Measurements from ENCODE around the gene CXXC5. TPM values are rescaled to one million over a fixed set of nuclear protein-coding genes. Genes with fewer than 3 reads are reported as not detected.

CXXC5 gene
- total and polyA plus RNA-seq, 9 of the 15 experiments (the other 6 are each of a cell fraction or from before 2014, with no cell fraction given), result 1.9 to 123 (median 45.8) TPM

- ATAC-seq (peak; percentile 84), DNase-seq (ENCODE audit: extremely low read depth in 1 of 4, low spot score in 3 of 4) (peak; percentile 93 to 98 (median 95)), FAIRE-seq (peak; percentile 92)
- BruUV-seq (replicated peaks), result TSS peak; percentile 85
- Histone ChIP-seq H3K4me2 (ENCODE audit: insufficient read depth, low read length) (peak overlapping the region; percentile 92), H3K9me3 (replicated peaks; ENCODE audit: control insufficient read depth, insufficient read depth, low read depth, low read length) (no peaks in the 10 kb centered on the region), H3K27me3 (ENCODE audit: control insufficient read depth in 2 of 2, insufficient read depth in 2 of 2, low read length in 2 of 2) (no peaks in the 10 kb centered on the region), H3K4me1 (replicated peaks in 1 of 2; ENCODE audit: control insufficient read depth in 2 of 2, insufficient read depth in 2 of 2, low read length in 2 of 2) (peaks cover 74 to 84% of the 10 kb centered on the region in 2 experiments), H3K79me2 (ENCODE audit: control insufficient read depth, insufficient read depth, low read length) (peaks cover 99% of the 10 kb centered on the region), H3K9me1 (ENCODE audit: control insufficient read depth, insufficient read depth, low read length) (peaks cover 7% of the 10 kb centered on the region), H4K20me1 (replicated peaks; ENCODE audit: control insufficient read depth, insufficient read depth, low read length) (peaks cover 34% of the 10 kb centered on the region; the same call in 1 of the 2 replicates), H3K36me3 (ENCODE audit: control insufficient read depth, insufficient read depth, low read length) (peaks cover 62% of the 10 kb centered on the region; the same call in 2 of the 3 replicates), H3K27ac (ENCODE audit: extremely low read depth, low read depth, low read length) (peak overlapping the region; percentile 95), H3K4me3 (peak overlapping the region; percentile 39), H2AFZ (ENCODE audit: low read depth, low read length) (no peak overlapping the region), H3K9ac (ENCODE audit: insufficient read depth in 1 of 2, low read depth in 2 of 2, low read length in 2 of 2) (peak overlapping the region; percentile 82 to 92)
- under 1% methylated on average over 14 of the region's 23 CpGs for WGBS (ENCODE audit: insufficient coverage, low coverage, missing lambda C conversion rate)
- in situ Hi-C loops (cut with MboI) (no loop called here), intact Hi-C loops (cut with micrococcal nuclease) (loop anchor here (1.0 to 2.0 kb wide), 3 partner anchors 21 to 35 kb away; partner anchors contain the start of gene CXXC5)
- POLR2A ChIA-PET, result interaction anchor here (0.6 to 5.0 kb wide), 6 partner anchors 11 to 1804 kb away, joined by 3 to 33 read pairs (median 6); no protein-coding TSS in a partner anchor
- CTCF ChIA-PET (ENCODE audit: low intra/inter-chr PET ratio), result interaction anchor here (0.8 kb wide), 1 partner anchor 25 kb away, joined by 3 read pairs; no protein-coding TSS in a partner anchor
- TF ChIP-seq E2F8 (IDR thresholded peaks at IDR 0.05; ENCODE audit: low read depth, partially characterized antibody) (peak; percentile 44), NFRKB (IDR thresholded peaks at IDR 0.05; ENCODE audit: low read depth) (peak; percentile 25; the same call in 1 of the 2 replicates), YBX1 (IDR thresholded peaks at IDR 0.05) (no peak), EP400 (IDR thresholded peaks at IDR 0.05) (peak; percentile 86), ZNF274 (IDR thresholded peaks at IDR 0.05; ENCODE audit: borderline replicate concordance, low read depth, low read length) (peak; percentile 81), ZBTB7A (IDR thresholded peaks at IDR 0.05; ENCODE audit: borderline replicate concordance, control insufficient read depth, low read depth, low read length) (peak; percentile 98; the same call in 1 of the 2 replicates), CXXC5 (CRISPR knock-in tag; IDR thresholded peaks at IDR 0.05) (peak; percentile 94), NRF1 (conservative IDR thresholded peaks at IDR 0.05 in 1 of 2, IDR thresholded peaks at IDR 0.05 in 1 of 2) (0 out of 4 replicates have a peak, but pooled peaks have one; percentile 42 to 47)
- TF ChIP-seq, protein P1, sequence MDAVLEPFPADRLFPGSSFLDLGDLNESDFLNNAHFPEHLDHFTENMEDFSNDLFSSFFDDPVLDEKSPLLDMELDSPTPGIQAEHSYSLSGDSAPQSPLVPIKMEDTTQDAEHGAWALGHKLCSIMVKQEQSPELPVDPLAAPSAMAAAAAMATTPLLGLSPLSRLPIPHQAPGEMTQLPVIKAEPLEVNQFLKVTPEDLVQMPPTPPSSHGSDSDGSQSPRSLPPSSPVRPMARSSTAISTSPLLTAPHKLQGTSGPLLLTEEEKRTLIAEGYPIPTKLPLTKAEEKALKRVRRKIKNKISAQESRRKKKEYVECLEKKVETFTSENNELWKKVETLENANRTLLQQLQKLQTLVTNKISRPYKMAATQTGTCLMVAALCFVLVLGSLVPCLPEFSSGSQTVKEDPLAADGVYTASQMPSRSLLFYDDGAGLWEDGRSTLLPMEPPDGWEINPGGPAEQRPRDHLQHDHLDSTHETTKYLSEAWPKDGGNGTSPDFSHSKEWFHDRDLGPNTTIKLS (IDR thresholded peaks at IDR 0.05; ENCODE audit: borderline replicate concordance, low read depth), result peak; percentile 82; the same call in 1 of the 2 replicates
- TF ChIP-seq, protein P2, sequence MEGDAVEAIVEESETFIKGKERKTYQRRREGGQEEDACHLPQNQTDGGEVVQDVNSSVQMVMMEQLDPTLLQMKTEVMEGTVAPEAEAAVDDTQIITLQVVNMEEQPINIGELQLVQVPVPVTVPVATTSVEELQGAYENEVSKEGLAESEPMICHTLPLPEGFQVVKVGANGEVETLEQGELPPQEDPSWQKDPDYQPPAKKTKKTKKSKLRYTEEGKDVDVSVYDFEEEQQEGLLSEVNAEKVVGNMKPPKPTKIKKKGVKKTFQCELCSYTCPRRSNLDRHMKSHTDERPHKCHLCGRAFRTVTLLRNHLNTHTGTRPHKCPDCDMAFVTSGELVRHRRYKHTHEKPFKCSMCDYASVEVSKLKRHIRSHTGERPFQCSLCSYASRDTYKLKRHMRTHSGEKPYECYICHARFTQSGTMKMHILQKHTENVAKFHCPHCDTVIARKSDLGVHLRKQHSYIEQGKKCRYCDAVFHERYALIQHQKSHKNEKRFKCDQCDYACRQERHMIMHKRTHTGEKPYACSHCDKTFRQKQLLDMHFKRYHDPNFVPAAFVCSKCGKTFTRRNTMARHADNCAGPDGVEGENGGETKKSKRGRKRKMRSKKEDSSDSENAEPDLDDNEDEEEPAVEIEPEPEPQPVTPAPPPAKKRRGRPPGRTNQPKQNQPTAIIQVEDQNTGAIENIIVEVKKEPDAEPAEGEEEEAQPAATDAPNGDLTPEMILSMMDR (IDR thresholded peaks at IDR 0.05 in 2 of 3, conservative IDR thresholded peaks at IDR 0.05 in 1 of 3; ENCODE audit: insufficient read depth in 2 of 3, low read depth in 1 of 3, low read length in 3 of 3), result 0 out of 6 replicates have a peak, but pooled peaks of 2 of the 3 experiments have one; percentile 2 to 4
These were observed 21.7 kb downstream of the CXXC5 start for GRCh38 chr5:139669662-139670368.

All from K562 (cell line).